ENCODE measurements around the gene AEBP1. TPM values are rescaled to one million over a fixed set of nuclear protein-coding genes. Genes with fewer than 3 reads are reported as not detected.
A peak's percentile ranks its signal among the peaks of the same experiment; 100 is the strongest.

The AEBP1 gene
- total RNA-seq, 1 donor from 2014 or later = 81.1 TPM

DNA sequence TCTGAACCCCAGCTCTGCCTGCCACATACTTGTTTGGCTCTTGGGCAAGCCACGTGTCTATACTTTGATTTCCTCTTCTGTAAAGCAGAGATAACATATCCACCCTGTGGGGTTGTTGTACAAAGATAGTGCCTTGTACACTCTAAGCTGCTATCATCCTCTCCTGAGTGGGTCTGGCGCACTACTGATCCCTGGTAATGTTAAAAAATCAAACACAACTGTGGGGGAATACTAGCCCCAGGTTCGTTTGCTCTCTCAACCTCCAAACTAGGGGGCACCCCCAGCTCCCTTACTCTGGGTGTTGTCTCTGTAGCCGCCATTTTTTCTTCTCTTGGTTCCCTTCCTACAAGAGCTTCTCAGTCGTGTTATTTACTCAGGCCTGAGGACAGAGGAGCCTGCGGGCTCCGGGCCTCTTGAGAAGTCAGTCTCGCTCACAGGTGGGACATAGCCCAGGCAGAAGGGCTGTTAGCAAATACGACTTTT, 22.8 kb upstream of the AEBP1 start:
- Histone ChIP-seq H3K36me3 (ENCODE audit: control insufficient read depth, insufficient read depth, low read length) (peaks cover 2% of the 10 kb centered on the region), H3K4me3 (ENCODE audit: low read depth, low read length) (peak overlapping the region; percentile 18), H3K27me3 (ENCODE audit: control insufficient read depth, insufficient read depth, low read length) (no peaks in the 10 kb centered on the region)
- TF ChIP-seq, protein P1, sequence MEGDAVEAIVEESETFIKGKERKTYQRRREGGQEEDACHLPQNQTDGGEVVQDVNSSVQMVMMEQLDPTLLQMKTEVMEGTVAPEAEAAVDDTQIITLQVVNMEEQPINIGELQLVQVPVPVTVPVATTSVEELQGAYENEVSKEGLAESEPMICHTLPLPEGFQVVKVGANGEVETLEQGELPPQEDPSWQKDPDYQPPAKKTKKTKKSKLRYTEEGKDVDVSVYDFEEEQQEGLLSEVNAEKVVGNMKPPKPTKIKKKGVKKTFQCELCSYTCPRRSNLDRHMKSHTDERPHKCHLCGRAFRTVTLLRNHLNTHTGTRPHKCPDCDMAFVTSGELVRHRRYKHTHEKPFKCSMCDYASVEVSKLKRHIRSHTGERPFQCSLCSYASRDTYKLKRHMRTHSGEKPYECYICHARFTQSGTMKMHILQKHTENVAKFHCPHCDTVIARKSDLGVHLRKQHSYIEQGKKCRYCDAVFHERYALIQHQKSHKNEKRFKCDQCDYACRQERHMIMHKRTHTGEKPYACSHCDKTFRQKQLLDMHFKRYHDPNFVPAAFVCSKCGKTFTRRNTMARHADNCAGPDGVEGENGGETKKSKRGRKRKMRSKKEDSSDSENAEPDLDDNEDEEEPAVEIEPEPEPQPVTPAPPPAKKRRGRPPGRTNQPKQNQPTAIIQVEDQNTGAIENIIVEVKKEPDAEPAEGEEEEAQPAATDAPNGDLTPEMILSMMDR (IDR thresholded peaks at IDR 0.05; ENCODE audit: insufficient read depth, low read length, poor library complexity, severe bottlenecking) = no peak
- DNase-seq (ENCODE audit: low read depth) = no peak

- DNase-seq (ENCODE audit: low read depth) = peak; percentile 93
- H3K27me3 ChIP-seq (ENCODE audit: control insufficient read depth, insufficient read depth, low read length) = no peaks in the 10 kb centered on the region
- TF ChIP-seq, protein P1 (IDR thresholded peaks at IDR 0.05; ENCODE audit: insufficient read depth, low read length, poor library complexity, severe bottlenecking) = no peak
- no peaks in the 10 kb centered on the region for H3K36me3 ChIP-seq (ENCODE audit: control insufficient read depth, insufficient read depth, low read length)
- H3K4me3 ChIP-seq (ENCODE audit: low read depth, low read length) = peak overlapping the region; percentile 58
Observed at GRCh38 chr7:44082541-44083207, 21.5 kb upstream of the AEBP1 start.

- DNase-seq (ENCODE audit: low read depth) = no peak
- H3K27me3 ChIP-seq (ENCODE audit: control insufficient read depth, insufficient read depth, low read length) = no peaks in the 10 kb centered on the region
- H3K36me3 ChIP-seq (ENCODE audit: control insufficient read depth, insufficient read depth, low read length) = no peaks in the 10 kb centered on the region
- H3K4me3 ChIP-seq (ENCODE audit: low read depth, low read length) = no peak overlapping the region
- TF ChIP-seq, protein P1 (IDR thresholded peaks at IDR 0.05; ENCODE audit: insufficient read depth, low read length, poor library complexity, severe bottlenecking) = no peak
Observed at GRCh38 chr7:44083796-44084195, 20.3 kb upstream of the AEBP1 start.

DNA sequence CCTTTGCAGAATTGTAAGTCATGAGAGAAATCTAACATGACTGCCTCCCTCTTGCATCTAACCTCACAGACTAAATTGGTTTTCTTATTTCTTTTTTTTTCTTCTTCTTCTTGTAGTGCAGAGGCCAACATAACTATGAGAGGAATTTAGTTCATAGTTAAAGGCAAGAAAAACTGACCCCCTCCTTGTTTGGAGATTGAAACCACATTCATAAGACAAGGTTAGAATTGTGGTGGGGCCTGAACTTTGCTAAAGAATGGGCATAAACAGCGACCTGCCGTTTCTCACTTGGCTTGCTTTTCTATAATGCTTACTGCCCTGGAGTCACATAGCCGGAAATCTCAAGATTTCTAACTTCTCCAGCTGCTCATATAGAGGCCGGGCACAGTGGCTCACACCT, 19.4 kb upstream of the AEBP1 start:
- DNase-seq (ENCODE audit: low read depth) = no peak
- H3K4me3 ChIP-seq (ENCODE audit: low read depth, low read length) = no peak overlapping the region
- TF ChIP-seq, protein P1 (IDR thresholded peaks at IDR 0.05; ENCODE audit: insufficient read depth, low read length, poor library complexity, severe bottlenecking) = no peak
- H3K27me3 ChIP-seq (ENCODE audit: control insufficient read depth, insufficient read depth, low read length) = no peaks in the 10 kb centered on the region
- H3K36me3 ChIP-seq (ENCODE audit: control insufficient read depth, insufficient read depth, low read length) = no peaks in the 10 kb centered on the region

GRCh38 chr7:44085546-44085945, 18.6 kb upstream of the AEBP1 start:
- Histone ChIP-seq H3K27me3 (ENCODE audit: control insufficient read depth, insufficient read depth, low read length) (no peaks in the 10 kb centered on the region), H3K4me3 (ENCODE audit: low read depth, low read length) (no peak overlapping the region), H3K36me3 (ENCODE audit: control insufficient read depth, insufficient read depth, low read length) (no peaks in the 10 kb centered on the region)
- no peak for DNase-seq (ENCODE audit: low read depth)
- TF ChIP-seq, protein P1 (IDR thresholded peaks at IDR 0.05; ENCODE audit: insufficient read depth, low read length, poor library complexity, severe bottlenecking) = peak; percentile 9

DNA sequence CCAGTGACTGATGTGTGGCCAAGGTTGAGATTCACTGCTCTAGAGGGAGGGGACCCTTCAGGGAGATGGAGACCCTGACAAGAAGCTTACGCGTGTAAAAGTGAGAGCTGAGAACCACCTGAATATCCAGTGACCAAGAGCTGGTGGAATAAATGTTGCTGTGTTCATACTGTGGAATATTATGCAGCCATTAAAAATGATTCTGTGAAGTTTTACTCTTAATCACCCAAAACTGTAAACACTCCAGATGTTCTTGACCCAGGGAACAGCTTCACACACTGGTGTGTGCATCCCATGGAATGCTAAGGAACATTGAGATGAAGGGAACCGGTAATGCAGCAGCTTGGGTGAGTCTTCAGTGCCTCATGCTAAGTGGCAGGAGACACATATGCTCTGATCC, 17.5 kb upstream of the AEBP1 start:
- TF ChIP-seq, protein P1 (IDR thresholded peaks at IDR 0.05; ENCODE audit: insufficient read depth, low read length, poor library complexity, severe bottlenecking) = no peak
- Histone ChIP-seq H3K27me3 (ENCODE audit: control insufficient read depth, insufficient read depth, low read length) (no peaks in the 10 kb centered on the region), H3K4me3 (ENCODE audit: low read depth, low read length) (no peak overlapping the region), H3K36me3 (ENCODE audit: control insufficient read depth, insufficient read depth, low read length) (no peaks in the 10 kb centered on the region)
- DNase-seq (ENCODE audit: low read depth) = no peak
